Endothelial cell of umbilical vein (primary cell): ENCODE measurements around the gene ZC3H18. TPM values are rescaled to one million over a fixed set of nuclear protein-coding genes. Genes with fewer than 3 reads are reported as not detected.

Experiments used
- BruUV-seq: library from RNA; stranded (reverse); fragments of 400-500 nt; replicated peaks from 2 replicates; lab custom pipeline; 2021; lab: Mats Ljungman, UMichigan
- CTCF ChIA-PET: fragments of 300-600, 350-600 bp; sonication (Branson Sonifier 250); formaldehyde crosslinking; loops from one replicate; lab custom pipeline; 2021; ENCODE audit warnings: antibody characterized with exemption, inconsistent platforms; lab: Charles Lee
- POLR2A ChIA-PET: fragments of 300-600, 350-600 bp; sonication (Branson Sonifier 250); formaldehyde crosslinking; loops from one replicate; lab custom pipeline; 2021; ENCODE audit warnings: antibody characterized with exemption, inconsistent platforms; lab: Charles Lee
- DNase-seq: peaks from one replicate; pipeline ENCODE4 v3.0.0-alpha.2; 2011; ENCODE audit warnings: low read depth, low spot score
- FAIRE-seq: peaks from 2 replicates; lab custom pipeline; 2011; peaks lifted over from hg19 to GRCh38; lab: Jason Lieb, UNC
- H2AFZ ChIP-seq: 2 replicates; pipeline ENCODE4 v1.6.0; 2012; ENCODE audit warnings: low read depth, low read length, control low read depth, inconsistent platforms
- H3K27ac ChIP-seq: 2 replicates; pipeline ENCODE4 v1.5.1; 2011; ENCODE audit warnings: low read depth, mild to moderate bottlenecking, control low read depth, low read length, moderate library complexity; ENCODE audit not compliant: insufficient read depth
- H3K27me3 ChIP-seq, 2 experiments: 2 replicates each; pipeline versions ENCODE4 v1.6.0 to v1.6.1; 2011; ENCODE audit warnings: low read length in 2 of 2, mixed read lengths in 1 of 2; ENCODE audit not compliant: control insufficient read depth in 2 of 2, insufficient read depth in 2 of 2
- H3K36me3 ChIP-seq, 2 experiments: 2 replicates in 1 of 2; 3 replicates in 1 of 2; pipeline ENCODE4 v1.5.1; 2011; ENCODE audit warnings: low read length in 2 of 2, mild to moderate bottlenecking in 1 of 2, moderate library complexity in 1 of 2; ENCODE audit not compliant: control insufficient read depth in 2 of 2, insufficient read depth in 2 of 2; ENCODE audit errors: extremely low read depth in 1 of 2
- H3K4me1 ChIP-seq: 3 replicates; pipeline ENCODE4 v1.5.1; 2011; ENCODE audit warnings: mild to moderate bottlenecking, low read length; ENCODE audit not compliant: control insufficient read depth, insufficient read depth; ENCODE audit errors: extremely low read depth
- H3K4me2 ChIP-seq: 2 replicates; pipeline ENCODE4 v1.6.1; 2011; ENCODE audit warnings: low read length, control low read depth, mixed read lengths; ENCODE audit not compliant: insufficient read depth
- H3K4me3 ChIP-seq, 3 experiments: fragments of 200-600 bp in 1 of 3; sonication (generic), shearing (Covaris generic) in 1 of 3; replicated peaks in 1 of 3; 2 replicates each; pipeline ENCODE4 v1.5.1; 2011 to 2016; ENCODE audit warnings: control low read depth in 3 of 3, low read length in 3 of 3, mild to moderate bottlenecking in 2 of 3, inconsistent platforms in 1 of 3, low read depth in 1 of 3, moderate library complexity in 1 of 3; ENCODE audit not compliant: insufficient read depth in 1 of 3
- H3K79me2 ChIP-seq: 2 replicates; pipeline ENCODE4 v1.6.0; 2012; ENCODE audit warnings: low read length, inconsistent platforms; ENCODE audit not compliant: control insufficient read depth, insufficient read depth
- H3K9ac ChIP-seq: replicated peaks from 2 replicates; pipeline ENCODE3; 2011; ENCODE audit warnings: low read length, control low read depth; ENCODE audit not compliant: insufficient read depth; ENCODE audit errors: extremely low read depth
- H3K9me1 ChIP-seq: replicated peaks from 3 replicates; pipeline ENCODE4 v1.6.0; 2011; ENCODE audit warnings: mild to moderate bottlenecking, low read length; ENCODE audit not compliant: control insufficient read depth, insufficient read depth; ENCODE audit errors: extremely low read depth
- H3K9me3 ChIP-seq: replicated peaks from 2 replicates; pipeline ENCODE4 v1.5.1; 2012; ENCODE audit warnings: low read length, inconsistent platforms; ENCODE audit not compliant: control insufficient read depth, insufficient read depth
- H4K20me1 ChIP-seq: replicated peaks from 2 replicates; pipeline ENCODE3; 2011; ENCODE audit warnings: mild to moderate bottlenecking, low read length; ENCODE audit not compliant: control insufficient read depth, insufficient read depth; ENCODE audit errors: extremely low read depth
- CTCF ChIP-seq, 2 donors: IDR thresholded peaks; 1 replicate in 1 of 2; 2 replicates in 1 of 2; pipeline ENCODE4 v1.5.1; 2011; ENCODE audit warnings: low read length in 2 of 2, mild to moderate bottlenecking in 2 of 2, moderate library complexity in 2 of 2, control low read depth in 1 of 2, inconsistent platforms in 1 of 2, low read depth in 1 of 2; ENCODE audit not compliant: insufficient read depth in 1 of 2; ENCODE audit errors: extremely low read depth in 1 of 2
- EZH2 ChIP-seq: IDR thresholded peaks from 2 replicates; pipeline ENCODE4 v1.6.1; 2012; ENCODE audit warnings: borderline replicate concordance, low read depth, mild to moderate bottlenecking, moderate library complexity, low read length, inconsistent platforms; ENCODE audit not compliant: severe bottlenecking
- FOS ChIP-seq: IDR thresholded peaks from 2 replicates; pipeline ENCODE4 v1.6.1; 2011; ENCODE audit warnings: mild to moderate bottlenecking, low read length, moderate library complexity, borderline replicate concordance; ENCODE audit not compliant: insufficient read depth
- GATA2 ChIP-seq: IDR thresholded peaks from 2 replicates; pipeline ENCODE4 v1.7.0; 2011; ENCODE audit warnings: low read depth, mild to moderate bottlenecking, moderate library complexity, mixed read lengths, low read length; ENCODE audit not compliant: insufficient read length, insufficient read depth
- JUN ChIP-seq: IDR thresholded peaks from 2 replicates; pipeline ENCODE4 v1.6.1; 2011; ENCODE audit warnings: borderline replicate concordance, low read depth; ENCODE audit not compliant: insufficient read length, insufficient read depth
- MAX ChIP-seq: IDR thresholded peaks from 2 replicates; pipeline ENCODE4 v1.6.1; 2011; ENCODE audit not compliant: insufficient read depth, insufficient read length
- MYC ChIP-seq: IDR thresholded peaks from one replicate; pipeline ENCODE4 v1.6.1; 2011; ENCODE audit warnings: mild to moderate bottlenecking, low read depth, low read length
- POLR2A ChIP-seq: IDR thresholded peaks from 2 replicates; pipeline ENCODE4 v1.6.1; 2012; ENCODE audit warnings: low read depth, mild to moderate bottlenecking, control low read depth, low read length
- POLR2AphosphoS5 ChIP-seq: IDR thresholded peaks from 2 replicates; pipeline ENCODE4 v1.6.1; 2012; ENCODE audit warnings: low read depth, mild to moderate bottlenecking, control low read depth, low read length, moderate library complexity; ENCODE audit not compliant: insufficient read depth
- dilution Hi-C: fragments of 300-500 bp; cut with MboI; formaldehyde crosslinking; loops from one replicate; pipeline ENCODE4 v1.15.0; 2019; ENCODE audit warnings: low sequenced_read_pairs; ENCODE audit not compliant: extremely low pct_ligation_motif_present
- intact Hi-C: fragments of 100-400 bp; cut with micrococcal nuclease; formaldehyde crosslinking; loops from one replicate; pipeline ENCODE4 v1.10.0; 2022
- polyA plus RNA-seq, 4 experiments: library from polyadenylated mRNA; depleted of rRNA in 3 of 4; stranded (reverse) in 3 of 4; unstranded in 1 of 4; fragments of >200 nt; gene quantifications; 2 replicates each; pipeline versions ENCODE4 v1.2.1 to v1.2.3, GENCODE V29; 2011 to 2012; ENCODE audit warnings: missing spikeins in 1 of 4
- total RNA-seq: library from RNA; stranded (reverse); gene quantifications from 2 replicates; pipeline ENCODE4 v1.2.3, GENCODE V29; 2021

The ZC3H18 gene
- total and polyA plus RNA-seq, 2 donors (not counting 3 experiments of a cell fraction or from before 2014, with no cell fraction given) = 12.1 to 52.8 TPM

DNA sequence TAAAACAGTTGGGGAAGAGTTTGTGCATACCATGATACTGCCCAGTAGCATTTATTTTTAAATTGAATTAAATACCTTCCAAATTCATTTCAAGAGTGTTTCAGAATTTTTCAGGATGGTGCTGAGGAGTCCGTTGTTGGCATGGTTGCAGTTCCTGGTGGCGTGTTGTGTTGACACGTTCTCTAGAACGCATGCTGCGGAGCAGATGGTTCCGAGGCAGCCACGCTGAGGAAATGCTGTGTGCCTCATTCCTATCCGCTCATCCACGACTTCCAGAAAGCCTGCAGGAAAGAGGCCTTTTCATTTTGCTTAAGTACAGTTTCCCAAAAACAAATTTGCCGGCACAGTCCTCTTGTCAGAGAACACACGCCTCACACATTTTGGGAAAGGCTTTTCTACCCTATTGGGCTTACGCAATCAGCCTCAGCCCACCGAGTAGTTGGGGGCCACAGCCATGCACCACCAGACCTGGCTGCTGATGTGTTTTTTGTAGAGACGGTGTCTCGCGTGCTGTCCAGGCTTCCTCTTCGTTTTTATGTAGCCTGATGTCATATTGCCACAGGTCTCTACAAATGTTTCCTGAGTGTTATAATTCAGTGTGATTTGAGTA, 36.0 kb downstream of the ZC3H18 start:
- peaks cover 0 to 37% of the 10 kb centered on the region in 2 experiments for H3K36me3 ChIP-seq
- no peak overlapping the region for H3K9ac ChIP-seq
- H3K4me2 ChIP-seq = no peak overlapping the region
- no peak overlapping the region for H2AFZ ChIP-seq
- H3K27ac ChIP-seq = no peak overlapping the region
- H3K27me3 ChIP-seq = no peaks in the 10 kb centered on the region
- intact Hi-C loops = no loop called here
- no peak for TF ChIP-seq MAX
- no peak for TF ChIP-seq GATA2
- TF ChIP-seq POLR2AphosphoS5 = no peak
- TF ChIP-seq EZH2 = no peak
- TF ChIP-seq JUN = no peak
- TF ChIP-seq MYC = no peak
- TF ChIP-seq FOS = no peak
- no peak for TF ChIP-seq CTCF (IDR thresholded peaks at IDR 0.05; ENCODE audit: extremely low read depth in 1 of 2, insufficient read depth in 1 of 2, low read depth in 1 of 2, low read length in 2 of 2)
- no peak for TF ChIP-seq POLR2A
- dilution Hi-C loops = no loop called here
- CTCF ChIA-PET = no interaction called here
- no peaks in the 10 kb centered on the region for H3K9me1 ChIP-seq
- DNase-seq = no peak
- no peaks in the 10 kb centered on the region for H3K79me2 ChIP-seq
- POLR2A ChIA-PET = no interaction called here
- FAIRE-seq = no peak
- H3K9me3 ChIP-seq = no peaks in the 10 kb centered on the region
- no peaks in the 10 kb centered on the region for H4K20me1 ChIP-seq
- BruUV-seq = no TSS peak
- no peaks in the 10 kb centered on the region for H3K4me1 ChIP-seq
- H3K4me3 ChIP-seq = no peak overlapping the region
